Urothelium cell line (cell line): ENCODE data around the gene TOR1AIP1.
"Not testable (repeated sequence)": the region's sequence is repeated elsewhere in the genome, so short reads cannot be mapped to it uniquely, and the experiment has no call there.

Experiments
- DNase-seq: peaks from one replicate; pipeline ENCODE4 v3.0.0; 2011; ENCODE audit warnings: low spot score, mixed read lengths
- FAIRE-seq: peaks from 2 replicates; lab custom pipeline; 2011; peaks lifted over from hg19 to GRCh38; lab: Jason Lieb, UNC

Gene TOR1AIP1

DNA sequence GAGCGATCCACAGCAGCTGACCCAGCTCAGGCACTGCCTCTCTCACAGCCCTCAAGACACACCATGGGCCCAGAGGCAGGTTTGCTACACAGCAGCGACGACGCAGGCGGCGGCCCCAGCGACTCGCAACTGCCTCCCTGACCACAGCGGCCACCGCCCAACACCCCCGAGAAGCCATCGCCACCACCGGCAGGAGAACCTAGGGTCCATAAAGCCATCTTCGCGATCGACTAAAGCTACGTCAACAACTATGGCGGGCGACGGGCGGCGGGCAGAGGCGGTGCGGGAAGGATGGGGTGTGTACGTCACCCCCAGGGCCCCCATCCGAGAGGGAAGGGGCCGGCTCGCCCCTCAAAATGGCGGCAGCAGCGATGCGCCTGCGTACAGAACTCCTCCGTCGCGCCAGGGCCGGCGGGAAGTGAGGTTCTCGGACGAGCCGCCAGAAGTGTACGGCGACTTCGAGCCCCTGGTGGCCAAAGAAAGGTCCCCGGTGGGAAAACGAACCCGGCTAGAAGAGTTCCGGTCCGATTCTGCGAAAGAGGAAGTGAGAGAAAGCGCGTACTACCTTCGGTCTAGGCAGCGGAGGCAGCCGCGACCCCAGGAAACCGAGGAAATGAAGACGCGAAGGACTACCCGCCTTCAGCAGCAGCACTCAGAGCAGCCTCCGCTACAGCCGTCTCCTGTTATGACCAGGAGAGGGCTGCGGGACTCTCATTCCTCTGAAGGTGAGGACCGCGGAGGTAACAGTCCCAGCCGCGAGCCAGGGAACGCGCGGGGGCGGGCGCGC lies at the start of gene TOR1AIP1:
Gene TOR1AIP1 (plus strand): TSS at position 33 of the 787 bp plus-strand sequence. CDS start 218 bp downstream, at position 251.
- peak; percentile 93 for DNase-seq
- FAIRE-seq, result peak; percentile 63

- not testable (repeated sequence) for DNase-seq, FAIRE-seq
Observed at GRCh38 chr1:179836686-179837445, 45.2 kb upstream of the TOR1AIP1 start.

DNA sequence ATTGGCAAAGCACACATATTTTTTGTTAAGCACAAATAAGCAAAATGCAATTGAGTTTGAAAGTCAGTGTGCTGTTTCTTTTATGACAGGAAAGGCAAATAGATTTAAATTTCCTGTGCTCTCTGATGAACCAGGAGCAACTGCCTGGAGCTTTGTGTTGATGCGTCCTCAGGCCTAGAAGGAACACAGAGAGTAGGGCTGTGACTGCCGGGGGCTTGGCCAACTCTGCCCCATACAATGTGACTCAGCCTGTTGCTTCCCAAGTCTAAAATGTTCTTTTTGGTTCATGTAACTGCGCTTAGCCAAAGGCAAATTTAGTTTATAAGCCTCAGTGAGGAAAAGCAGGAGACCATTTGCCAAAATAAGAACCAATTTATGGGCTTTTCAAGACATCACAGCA lies 42.0 kb upstream of the TOR1AIP1 start:
- DNase-seq, result no peak
- FAIRE-seq, result no peak

DNA sequence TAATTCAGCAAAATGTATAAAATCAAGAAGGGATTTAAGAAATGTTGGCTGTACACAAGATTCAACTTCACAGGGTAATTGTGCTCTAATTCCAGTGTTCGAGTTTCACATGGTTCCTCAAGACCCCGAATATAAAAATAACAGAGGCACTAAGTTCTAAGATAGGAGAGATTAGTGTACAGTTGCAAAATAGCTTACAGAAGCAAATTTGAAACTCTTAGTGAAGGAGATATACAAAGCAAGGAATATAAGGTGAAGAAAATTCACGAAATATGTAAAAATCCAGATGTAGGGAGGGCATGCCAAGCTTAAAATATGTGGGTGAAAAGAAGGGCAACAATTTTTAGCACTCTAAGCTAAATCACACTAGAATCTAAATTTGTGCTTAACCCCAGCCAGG lies 33.9 kb upstream of the TOR1AIP1 start:
- FAIRE-seq (no peak), DNase-seq (no peak)

GRCh38 chr1:179853102-179853501 lies 29.0 kb upstream of the TOR1AIP1 start:
- FAIRE-seq (no peak), DNase-seq (no peak)

DNA sequence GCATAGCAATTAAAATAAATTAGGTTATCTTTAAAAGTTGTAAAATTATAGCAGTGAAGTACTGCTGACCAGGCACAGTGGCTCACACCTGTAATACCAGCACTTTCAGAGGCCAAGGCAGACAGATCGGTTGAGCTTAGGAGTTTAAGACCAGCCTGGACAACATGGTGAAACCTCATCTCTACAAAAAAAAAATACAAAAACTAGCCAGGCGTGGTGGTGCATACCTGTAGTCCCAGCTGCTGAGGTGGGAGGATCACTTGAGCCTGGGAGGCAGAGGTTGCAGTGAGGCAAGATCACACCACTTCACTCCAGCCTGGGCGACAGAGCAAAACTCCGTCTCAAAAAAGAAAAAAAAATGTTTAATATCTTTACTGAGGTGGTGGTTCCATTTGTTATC lies 26.3 kb upstream of the TOR1AIP1 start:
- DNase-seq, FAIRE-seq: not testable (repeated sequence)

DNA sequence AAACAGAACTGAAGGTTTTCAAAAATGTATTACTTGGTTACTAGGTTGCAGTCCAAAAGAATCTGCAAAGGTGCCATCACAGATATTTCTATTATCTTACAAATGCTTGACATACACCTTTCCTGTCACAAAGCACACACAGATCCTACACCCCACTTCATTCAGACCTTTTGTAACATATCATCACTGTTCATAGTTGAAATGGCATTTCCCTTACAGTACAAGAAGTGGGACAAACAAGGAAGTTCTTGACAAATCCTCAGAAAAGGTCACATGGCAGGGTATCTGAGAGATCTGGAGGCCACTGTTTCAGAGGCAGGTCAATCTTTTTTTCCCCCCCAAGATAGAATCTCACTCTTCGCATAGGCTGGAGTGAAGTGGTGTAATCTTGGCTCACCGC lies 25.8 kb upstream of the TOR1AIP1 start:
- no peak for FAIRE-seq
- no peak for DNase-seq

GRCh38 chr1:179857009-179857408 lies 25.1 kb upstream of the TOR1AIP1 start:
- DNase-seq, result no peak
- FAIRE-seq, result no peak

DNA sequence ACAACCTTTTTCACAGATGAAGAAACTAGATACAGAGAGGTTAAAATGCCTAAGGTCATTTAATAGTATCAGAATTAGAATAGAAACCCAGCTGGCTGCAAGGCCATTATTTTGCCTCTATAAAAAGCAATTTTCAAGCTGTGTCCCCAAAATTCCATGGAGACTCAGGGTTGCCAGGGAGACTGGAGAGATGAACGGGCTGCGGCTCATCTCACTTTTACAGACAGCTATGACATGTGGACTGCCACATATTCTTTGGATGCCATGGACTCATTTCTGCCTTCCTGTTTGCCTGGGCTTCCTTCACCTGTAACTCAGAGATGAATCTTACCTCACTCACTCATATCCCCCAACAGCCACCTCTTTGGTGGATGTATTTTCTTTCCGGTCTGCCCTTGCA lies 21.4 kb upstream of the TOR1AIP1 start:
- no peak for FAIRE-seq
- no peak for DNase-seq

GRCh38 chr1:179865377-179865776 lies 16.7 kb upstream of the TOR1AIP1 start:
- DNase-seq, result no peak
- FAIRE-seq, result no peak

GRCh38 chr1:179866616-179867015 lies 15.5 kb upstream of the TOR1AIP1 start:
- DNase-seq, result no peak
- FAIRE-seq, result no peak

- DNase-seq (peak; percentile 44), FAIRE-seq (no peak)
Observed at GRCh38 chr1:179867493-179868330, 14.4 kb upstream of the TOR1AIP1 start.

DNA sequence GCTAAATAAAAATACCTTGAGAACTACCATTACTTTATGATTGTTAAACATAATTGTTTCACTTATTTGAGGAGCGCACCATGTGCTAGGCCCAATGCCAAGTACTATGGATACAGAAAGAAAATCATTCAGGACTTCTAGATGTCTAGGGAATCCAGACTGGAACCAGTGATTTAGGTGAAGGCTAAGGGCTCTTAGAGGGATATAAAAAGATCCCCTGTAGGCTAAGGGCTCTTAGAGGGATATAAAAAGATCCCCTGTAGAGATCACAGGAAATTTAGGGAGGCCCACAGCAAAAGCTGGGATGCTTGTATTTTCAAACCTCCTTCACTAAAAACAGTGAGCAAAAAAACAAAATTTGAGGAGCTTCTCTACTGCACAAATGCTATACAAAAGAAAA lies 11.2 kb upstream of the TOR1AIP1 start:
- no peak for FAIRE-seq
- no peak for DNase-seq

DNA sequence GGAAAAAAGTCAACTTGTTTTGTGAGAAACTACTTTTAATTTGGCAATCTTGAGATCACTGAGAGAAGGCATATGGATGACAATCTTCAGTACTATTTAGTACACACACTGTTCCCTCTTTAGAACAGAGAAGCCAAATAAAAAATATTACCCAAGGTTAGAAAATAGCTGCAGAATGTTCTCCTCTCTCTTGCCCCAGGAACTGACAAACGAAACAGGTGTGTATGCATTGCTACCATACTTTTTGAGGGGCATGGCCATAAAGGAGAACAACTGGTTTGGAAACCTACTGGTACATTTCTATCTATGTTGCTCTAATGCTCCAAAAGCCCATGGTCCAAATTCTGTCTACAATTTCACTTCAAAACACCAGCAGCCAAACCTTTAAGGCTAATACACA lies 10.1 kb upstream of the TOR1AIP1 start:
- no peak for DNase-seq
- FAIRE-seq, result no peak

GRCh38 chr1:179872558-179872957 lies 9.5 kb upstream of the TOR1AIP1 start:
- DNase-seq (no peak), FAIRE-seq (no peak)

DNA sequence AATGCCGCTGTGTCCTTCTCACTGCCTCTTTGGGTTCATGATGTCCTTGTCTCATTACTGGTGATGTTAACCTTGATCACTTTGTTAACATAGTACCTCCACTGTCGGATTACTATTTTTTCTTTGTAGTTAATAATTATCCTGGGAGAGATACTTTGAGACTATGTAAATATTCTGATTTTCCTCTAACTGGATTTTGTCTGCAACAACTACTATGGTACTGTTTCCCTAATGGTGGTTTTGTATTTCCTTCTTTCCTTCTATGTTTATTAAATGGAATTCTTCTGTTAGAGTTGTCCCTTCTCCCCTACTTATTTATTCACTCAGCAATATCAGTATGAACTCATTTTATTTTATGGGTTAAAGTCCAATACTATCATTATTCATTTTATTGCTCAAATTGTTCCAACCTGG lies 8.6 kb upstream of the TOR1AIP1 start:
- no peak for FAIRE-seq

GRCh38 chr1:179875596-179876299 lies 6.3 kb upstream of the TOR1AIP1 start:
- FAIRE-seq, result no peak

More for the DNA sequence above, 8.6 kb upstream of the TOR1AIP1 start:
- no peak for DNase-seq

GRCh38 chr1:179876300-179876715 lies 5.8 kb upstream of the TOR1AIP1 start:
- DNase-seq, result peak; percentile 11
- FAIRE-seq, result no peak

More at GRCh38 chr1:179875596-179876299, 6.3 kb upstream of the TOR1AIP1 start:
- DNase-seq, result no peak

DNA sequence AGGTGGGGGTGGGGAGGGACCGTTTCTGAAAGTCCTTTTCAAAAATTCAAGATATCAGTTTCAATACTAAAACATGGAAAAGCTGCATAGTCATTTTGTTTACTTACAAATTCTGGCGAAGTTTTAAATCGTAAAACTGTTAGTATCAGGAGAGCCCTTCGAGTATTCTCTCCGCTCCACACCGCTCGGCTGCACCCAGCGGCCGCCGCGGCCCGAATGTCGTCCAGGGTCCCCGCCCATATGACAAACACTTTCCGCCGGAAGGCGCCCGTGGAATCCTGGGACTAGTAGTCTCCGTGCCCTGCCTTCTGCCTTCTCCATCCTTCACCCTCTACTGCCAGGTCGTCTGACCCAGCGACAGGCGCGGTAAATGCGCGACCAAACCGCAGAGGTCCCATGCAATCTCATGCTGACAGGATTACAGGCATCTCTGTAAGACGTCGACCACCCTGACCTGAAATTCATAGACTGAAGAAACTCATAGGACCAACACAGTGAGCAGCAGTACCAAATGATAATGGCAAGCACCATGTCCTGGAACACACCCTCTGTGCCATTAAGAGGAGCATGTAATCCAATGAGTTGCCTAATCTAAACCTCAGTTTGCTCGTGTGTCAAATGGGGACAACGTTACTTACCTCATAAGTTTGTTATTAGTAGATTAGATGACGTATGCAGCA lies 4.4 kb upstream of the TOR1AIP1 start, which contains the start of gene TOR1AIP2:
Gene TOR1AIP2 (minus strand): TSS at position 218 of the 680 bp plus-strand sequence. CDS start 25,138 bp downstream, outside the sequence.
- DNase-seq, result peak; percentile 87
- FAIRE-seq, result no peak

DNA sequence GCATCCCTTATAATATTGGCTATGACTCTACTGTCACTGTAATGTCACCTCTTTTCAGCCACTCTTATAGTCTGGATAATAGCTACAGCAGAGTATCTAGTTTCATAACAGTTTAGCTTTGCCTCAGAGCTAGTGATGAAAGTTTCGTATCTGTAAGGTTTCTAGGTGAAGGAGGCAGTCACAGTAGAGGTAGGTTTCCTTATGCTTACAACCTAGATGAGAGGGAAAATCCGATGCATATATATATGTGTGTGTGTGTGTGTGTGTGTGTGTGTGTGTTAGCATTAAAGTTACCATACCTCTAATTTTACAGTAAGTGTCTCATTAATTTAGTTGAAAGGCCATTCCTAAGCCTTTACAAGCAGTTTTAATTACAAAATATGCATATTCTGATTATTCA lies 2.3 kb upstream of the TOR1AIP1 start:
- no peak for DNase-seq
- FAIRE-seq, result no peak
